ENCODE results near the gene RUNX2.
"Not testable (repeated sequence)": the region's sequence is repeated elsewhere in the genome, so short reads cannot be mapped to it uniquely, and the experiment has no call there.

- TF ChIP-seq CTCF (IDR thresholded peaks at IDR 0.05 in 4 of 5, conservative IDR thresholded peaks at IDR 0.05 in 1 of 5); POLR2A (IDR thresholded peaks at IDR 0.05): not testable (repeated sequence)
Measured at GRCh38 chr6:45673167-45673566, 345.0 kb downstream of the RUNX2 start.

All from gastrocnemius medialis (tissue), 4 donors.